Liver (tissue), 9 donors: ENCODE results near the gene ADAP2. TPM values are rescaled to one million over a fixed set of nuclear protein-coding genes. Genes with fewer than 3 reads are reported as not detected.

Experiments
- DNase-seq: peaks from one replicate; pipeline ENCODE4 v3.0.0-alpha.2; 2017; ENCODE audit warnings: low spot score
- H3K27ac ChIP-seq, 2 donors: one replicate each; pipeline ENCODE4 v1.7.0; 2013; ENCODE audit warnings: inconsistent platforms in 2 of 2, low read length in 2 of 2, control low read depth in 1 of 2, low read depth in 1 of 2, mild to moderate bottlenecking in 1 of 2
- H3K27me3 ChIP-seq, 4 donors: one replicate each; pipeline versions ENCODE4 v1.6.1 to v1.7.0; 2013; ENCODE audit warnings: low read length in 3 of 4, inconsistent platforms in 1 of 4, mild to moderate bottlenecking in 1 of 4, moderate library complexity in 1 of 4; ENCODE audit not compliant: control insufficient read depth in 4 of 4, insufficient read depth in 4 of 4
- H3K36me3 ChIP-seq, 4 donors: one replicate each; pipeline versions ENCODE4 v1.6.1 to v1.7.0; 2013; ENCODE audit warnings: low read length in 3 of 4, mild to moderate bottlenecking in 3 of 4, low read depth in 1 of 4, moderate library complexity in 1 of 4; ENCODE audit not compliant: control insufficient read depth in 4 of 4, insufficient read depth in 3 of 4
- H3K4me1 ChIP-seq, 4 donors: one replicate each; pipeline versions ENCODE4 v1.6.1 to v1.7.0; 2013; ENCODE audit warnings: low read length in 3 of 4, mild to moderate bottlenecking in 3 of 4, moderate library complexity in 1 of 4; ENCODE audit not compliant: control insufficient read depth in 4 of 4, insufficient read depth in 4 of 4
- H3K4me3 ChIP-seq, 3 donors: one replicate each; pipeline versions ENCODE4 v1.6.1 to v1.7.0; 2013; ENCODE audit warnings: low read length in 3 of 3, control low read depth in 1 of 3, low read depth in 1 of 3, mild to moderate bottlenecking in 1 of 3
- H3K9ac ChIP-seq, 2 donors: one replicate each; pipeline ENCODE4 v1.7.0; 2013; ENCODE audit warnings: low read length in 2 of 2, mild to moderate bottlenecking in 2 of 2, moderate library complexity in 2 of 2, control low read depth in 1 of 2, low read depth in 1 of 2
- H3K9me3 ChIP-seq, 4 donors: one replicate each; pipeline versions ENCODE4 v1.6.1 to v1.7.0; 2013; ENCODE audit warnings: low read length in 3 of 4; ENCODE audit not compliant: control insufficient read depth in 4 of 4
- CTCF ChIP-seq: fragments of 150-350 bp; IDR thresholded peaks from 2 replicates; pipeline ENCODE4 v1.5.1; 2017; ENCODE audit warnings: improper control_type of control experiment, low read depth, low read length; ENCODE audit not compliant: missing input control
- FOXA1 ChIP-seq: IDR thresholded peaks from 2 replicates; pipeline ENCODE4 v1.6.1; 2016; ENCODE audit warnings: antibody characterized with exemption
- FOXA2 ChIP-seq: IDR thresholded peaks from 2 replicates; pipeline ENCODE4 v1.6.1; 2016; ENCODE audit warnings: antibody characterized with exemption
- HNF4A ChIP-seq, 2 donors: conservative IDR thresholded peaks; 2 replicates each; pipeline ENCODE4 v1.6.1; 2016; ENCODE audit warnings: antibody characterized with exemption in 2 of 2, mild to moderate bottlenecking in 2 of 2
- HNF4G ChIP-seq: IDR thresholded peaks from 2 replicates; pipeline ENCODE4 v1.6.1; 2016; ENCODE audit warnings: antibody characterized with exemption
- MAX ChIP-seq: IDR thresholded peaks from 2 replicates; pipeline ENCODE4 v1.6.1; 2016; ENCODE audit warnings: antibody characterized with exemption
- NR2F2 ChIP-seq: IDR thresholded peaks from 2 replicates; pipeline ENCODE4 v1.6.1; 2016; ENCODE audit warnings: antibody characterized with exemption
- SP1 ChIP-seq: IDR thresholded peaks from 2 replicates; pipeline ENCODE4 v1.6.1; 2018; ENCODE audit warnings: antibody characterized with exemption, mild to moderate bottlenecking
- TAF1 ChIP-seq: conservative IDR thresholded peaks from 2 replicates; pipeline ENCODE4 v1.6.1; 2016; ENCODE audit warnings: antibody characterized with exemption, mild to moderate bottlenecking
- YY1 ChIP-seq: IDR thresholded peaks from 2 replicates; pipeline ENCODE4 v1.6.1; 2016; ENCODE audit warnings: antibody characterized with exemption, mild to moderate bottlenecking
- ZBTB33 ChIP-seq: IDR thresholded peaks from 2 replicates; pipeline ENCODE4 v1.6.1; 2016; ENCODE audit warnings: antibody characterized with exemption
- WGBS: extraction: QIAGEN DNeasy Blood & Tissue Kit; methylation state at CpG from one replicate; pipeline ENCODE4 v1.1.7; 2013; 5-methylcytosine and 5-hydroxymethylcytosine counted together
- polyA plus RNA-seq, 2 donors: library from polyadenylated mRNA; stranded (reverse) in 1 of 2; unstranded in 1 of 2; fragments of 200-250 nt in 1 of 2; fragments of >200 nt in 1 of 2; fragmentation: Nextera tagmentation in 1 of 2; extraction: Ambion mirVana in 1 of 2; gene quantifications; one replicate each; pipeline versions ENCODE4 v1.2.1 to v1.2.3, GENCODE V29; 2013 to 2015
- total RNA-seq, 2 donors: library from RNA; depleted of rRNA; stranded (reverse); fragments of >200 nt; gene quantifications; one replicate each; pipeline ENCODE4 v1.2.3, GENCODE V29; 2014
- donor health status: healthy.
- donor health status: healthy.
- donor health status: healthy.
- donor health status: healthy.
- donor health status: healthy.

The ADAP2 gene
- total and polyA plus RNA-seq, 4 donors: 5.2 to 18.6 (median 11.9) TPM

GRCh38 chr17:30920683-30921543 lies 832 bp upstream of the ADAP2 start:
- no peaks in the 10 kb centered on the region for H3K36me3 ChIP-seq
- H3K4me1 ChIP-seq: peaks cover 5 to 16% (median 8%) of the 10 kb centered on the region in 4 donors
- no peaks in the 10 kb centered on the region for H3K27me3 ChIP-seq
- no peak overlapping the region for H3K9ac ChIP-seq
- DNase-seq: no peak
- no peaks in the 10 kb centered on the region for H3K9me3 ChIP-seq
- WGBS: 83% methylated on average over 11 of the region's 11 CpGs
- H3K27ac ChIP-seq: no peak overlapping the region
- H3K4me3 ChIP-seq: no peak overlapping the region
- TF ChIP-seq MAX (no peak), ZBTB33 (no peak), YY1 (no peak), FOXA2 (no peak)

GRCh38 chr17:30922235-30923030 lies 688 bp downstream of the ADAP2 start:
- no peak for DNase-seq
- 6% methylated on average over 66 of the region's 66 CpGs for WGBS
- H3K36me3 ChIP-seq: peaks cover 0 to 2% (median 0%) of the 10 kb centered on the region in 4 donors
- no peaks in the 10 kb centered on the region for H3K9me3 ChIP-seq
- H3K27me3 ChIP-seq: no peaks in the 10 kb centered on the region
- TF ChIP-seq MAX (no peak), HNF4A (conservative IDR thresholded peaks at IDR 0.05) (no peak), ZBTB33 (no peak), CTCF (no peak), NR2F2 (no peak), SP1 (no peak), TAF1 (no peak), HNF4G (no peak), FOXA2 (no peak), FOXA1 (no peak)
- H3K4me3 ChIP-seq: peak overlapping the region in 2 of 3 donors; percentile 50 to 61
- peaks cover 5 to 16% (median 8%) of the 10 kb centered on the region in 4 donors for H3K4me1 ChIP-seq
- H3K9ac ChIP-seq: no peak overlapping the region
- H3K27ac ChIP-seq: no peak overlapping the region
